Raji (cell line): ENCODE data around the gene SCYGR3.

Experiments
- POLR2A ChIP-seq: IDR thresholded peaks from 2 replicates; pipeline ENCODE4 v1.6.1; 2011; ENCODE audit warnings: low read depth, low read length, control low read depth; ENCODE audit not compliant: insufficient read depth

Gene SCYGR3

GRCh38 chr2:227614740-227615139 lies at the start of gene SCYGR3:
Gene SCYGR3 (minus strand): TSS chr2:227614840. CDS start chr2:227614840, 0 bp downstream.
- no peak for TF ChIP-seq POLR2A

DNA sequence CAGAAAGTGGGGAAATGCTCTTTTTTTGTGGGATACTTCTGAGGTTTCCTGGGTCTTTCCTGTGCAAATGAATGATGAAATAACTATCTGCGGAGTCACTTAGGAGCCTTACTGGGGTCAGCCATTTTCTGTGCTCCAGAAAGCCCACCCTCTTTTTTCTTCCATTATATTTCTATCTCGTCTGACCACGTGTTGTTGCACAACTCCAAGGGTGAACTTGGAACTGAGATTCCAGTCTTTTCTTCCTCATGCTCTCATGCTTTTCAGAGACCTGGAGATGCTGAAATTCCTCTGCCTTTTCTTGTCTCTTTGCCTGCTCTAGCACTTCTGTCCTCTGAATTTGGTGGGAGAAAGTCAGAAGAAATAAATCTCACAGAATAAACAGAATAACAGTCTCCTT lies 47.2 kb upstream of the SCYGR3 start:
- no peak for TF ChIP-seq POLR2A

GRCh38 chr2:227661025-227661649 lies 46.5 kb upstream of the SCYGR3 start:
- no peak for TF ChIP-seq POLR2A

DNA sequence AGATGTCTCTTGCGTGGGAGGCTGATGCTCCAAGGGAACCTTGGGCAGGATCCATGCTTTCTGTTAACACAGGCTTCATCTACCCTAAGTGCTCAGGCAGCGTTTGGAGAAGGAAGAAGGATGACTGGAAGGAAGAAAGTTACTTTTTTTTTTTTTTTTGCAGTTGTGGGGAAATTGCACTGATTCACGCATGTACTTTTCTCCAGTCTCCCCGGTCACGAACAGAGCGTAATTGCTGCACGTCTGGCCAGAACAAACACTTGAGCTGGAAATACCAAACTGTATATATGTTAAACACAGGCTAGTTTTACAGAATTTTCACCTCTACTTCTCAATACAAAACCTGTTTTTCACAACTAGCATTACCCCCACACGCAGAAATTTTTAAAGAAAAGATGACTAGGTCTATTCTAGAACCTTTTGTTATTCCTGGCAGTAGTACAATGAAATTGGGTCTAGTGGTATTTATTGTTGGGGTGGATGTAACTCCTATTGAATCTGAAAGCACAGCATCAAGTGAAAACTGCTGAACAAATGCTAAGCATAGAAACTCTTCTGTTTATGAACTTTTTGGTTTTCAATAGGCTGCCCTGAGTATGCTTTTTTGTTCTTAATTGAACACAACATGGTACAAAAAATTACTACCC lies 42.7 kb upstream of the SCYGR3 start:
- no peak for TF ChIP-seq POLR2A

- TF ChIP-seq POLR2A = no peak
These were observed 40.8 kb upstream of the SCYGR3 start for GRCh38 chr2:227655454-227655853.

GRCh38 chr2:227654426-227654825 lies 39.8 kb upstream of the SCYGR3 start:
- no peak for TF ChIP-seq POLR2A

DNA sequence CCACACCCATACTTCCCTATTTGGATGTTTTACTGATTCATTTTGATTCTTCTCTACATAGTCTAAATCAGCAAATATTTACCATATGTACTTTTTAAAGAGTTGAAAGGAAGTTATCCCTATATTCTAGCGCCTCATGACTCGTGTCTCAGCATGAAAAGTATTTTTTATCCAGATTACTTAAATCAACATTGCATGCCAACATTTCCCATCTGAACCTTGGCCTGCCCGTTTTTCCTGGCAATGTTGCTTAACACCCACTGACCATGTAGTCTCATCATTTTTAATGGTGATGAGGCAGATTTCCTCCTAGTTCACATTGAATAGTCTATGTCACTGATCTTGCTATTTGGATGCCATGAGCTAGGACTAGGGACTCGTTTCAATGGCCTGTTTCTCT lies 38.8 kb upstream of the SCYGR3 start:
- TF ChIP-seq POLR2A = no peak

DNA sequence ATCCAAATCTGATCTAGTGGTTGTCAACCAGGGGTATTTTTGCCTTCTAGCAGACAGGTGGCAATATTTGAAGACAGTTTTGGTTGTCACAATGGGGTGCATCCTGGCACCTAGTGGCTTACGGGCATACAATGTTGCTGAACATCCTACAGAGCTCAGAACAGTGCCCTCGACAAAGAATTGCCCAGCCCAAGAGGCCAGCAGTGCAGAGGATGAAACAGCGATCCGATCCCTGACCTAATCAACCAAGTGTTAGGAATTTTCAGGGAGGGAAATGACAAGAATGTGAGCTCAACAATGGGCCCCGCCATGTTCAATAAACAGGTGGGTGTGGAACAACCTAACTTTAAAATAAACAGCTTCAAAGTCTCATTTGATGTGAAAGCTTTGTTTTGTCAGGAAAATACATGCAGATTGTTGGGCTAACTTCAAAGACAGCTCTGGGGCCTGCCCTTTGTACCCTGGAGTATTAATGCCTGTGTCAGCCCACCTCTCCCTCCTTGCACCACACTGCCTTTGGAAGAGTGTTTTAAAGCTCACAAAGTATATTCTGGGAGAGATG lies 29.4 kb upstream of the SCYGR3 start:
- TF ChIP-seq POLR2A = no peak

DNA sequence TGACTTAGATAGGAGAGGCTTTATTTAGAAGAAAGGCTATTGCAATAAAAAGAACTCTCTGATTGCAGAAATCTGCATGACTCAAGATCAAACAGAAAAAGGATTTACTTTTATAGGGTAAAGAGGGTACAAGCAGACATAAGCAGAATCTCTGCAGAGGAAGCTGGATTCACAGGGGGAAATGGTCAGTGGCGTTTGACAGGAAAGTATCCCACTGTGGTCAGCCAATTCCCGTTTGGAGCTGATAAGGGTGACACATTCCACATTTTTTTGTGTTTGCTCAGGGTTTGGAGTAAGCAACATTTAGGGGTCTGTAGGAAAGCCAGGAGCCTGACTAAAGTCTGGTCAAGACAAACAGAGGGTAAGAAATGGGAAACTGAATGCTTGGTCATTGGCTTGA lies 28.0 kb upstream of the SCYGR3 start:
- TF ChIP-seq POLR2A = no peak

GRCh38 chr2:227634201-227634600 lies 19.6 kb upstream of the SCYGR3 start:
- TF ChIP-seq POLR2A = no peak

- no peak for TF ChIP-seq POLR2A
These were observed 18.2 kb upstream of the SCYGR3 start for GRCh38 chr2:227632827-227633226.

DNA sequence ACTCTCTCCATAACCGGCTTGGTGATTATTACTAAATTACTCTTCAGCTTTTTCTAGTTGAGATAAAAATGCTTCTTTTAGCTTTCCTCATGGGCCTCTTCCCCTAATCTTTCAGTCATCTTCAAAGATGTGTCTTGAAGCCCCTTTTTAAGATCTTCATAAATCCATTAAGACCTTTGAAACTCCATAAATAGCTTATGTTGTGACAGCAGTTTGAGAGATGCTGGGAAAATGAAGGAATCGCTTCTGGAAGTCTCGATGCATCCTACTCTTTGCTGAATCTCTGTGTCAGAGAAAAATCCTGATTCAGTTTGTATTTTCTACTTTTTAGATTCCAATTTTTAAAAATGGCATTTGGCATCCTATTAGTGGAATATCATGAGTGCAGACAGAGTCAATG lies 15.7 kb upstream of the SCYGR3 start:
- TF ChIP-seq POLR2A = no peak

DNA sequence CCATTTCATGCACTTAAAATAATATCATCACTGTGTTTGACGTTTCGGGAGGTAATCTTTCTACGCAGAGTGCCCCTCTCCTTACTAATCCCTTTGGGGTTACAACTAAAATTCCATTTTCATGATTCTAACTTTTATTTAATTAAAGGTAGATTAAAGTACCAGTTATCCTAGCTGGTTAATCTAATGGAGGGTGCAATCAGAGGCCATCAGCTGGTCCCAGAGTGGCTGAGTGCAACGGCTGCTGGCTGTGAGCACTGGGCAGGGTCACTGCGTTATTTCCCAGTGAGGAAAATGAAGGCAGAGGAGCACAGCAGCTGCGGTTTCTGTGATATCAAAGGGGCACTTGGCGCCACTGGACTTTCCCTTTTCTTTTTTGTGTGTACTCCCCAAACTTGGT lies 14.8 kb upstream of the SCYGR3 start:
- TF ChIP-seq POLR2A = no peak

GRCh38 chr2:227627769-227628168 lies 13.1 kb upstream of the SCYGR3 start:
- no peak for TF ChIP-seq POLR2A

DNA sequence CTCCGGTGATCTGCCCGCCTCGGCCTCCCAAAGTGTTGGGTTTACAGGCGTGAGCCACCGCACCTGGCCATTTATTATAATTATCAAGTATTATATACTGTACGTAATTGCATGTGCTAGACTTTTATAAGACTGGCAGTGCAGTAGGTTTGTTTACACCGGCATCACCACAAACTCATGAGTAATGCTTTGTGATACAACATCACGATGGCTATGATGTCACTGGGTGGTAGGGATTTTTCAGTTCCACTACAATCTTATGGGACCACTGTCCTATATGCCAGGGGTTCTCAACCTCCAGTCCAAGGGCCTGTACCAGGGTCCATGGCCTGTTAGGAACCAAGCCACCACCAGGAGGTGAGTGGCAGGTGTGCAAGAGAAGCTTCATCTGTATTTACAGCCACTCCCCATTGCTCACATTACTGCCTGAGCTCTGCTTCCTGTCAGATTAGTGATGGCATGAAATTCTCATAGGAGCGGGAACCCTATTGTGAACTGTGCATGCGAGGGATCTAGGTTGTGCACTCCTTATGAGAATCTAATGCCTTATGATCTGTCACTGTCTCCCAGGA lies 12.0 kb upstream of the SCYGR3 start:
- TF ChIP-seq POLR2A = no peak

- TF ChIP-seq POLR2A = no peak
These were observed 10.8 kb upstream of the SCYGR3 start for GRCh38 chr2:227625420-227625819.
